ENCODE results near the gene TRIM32.

GRCh38 chr9:116687074-116687753 lies at the start of gene TRIM32:
- TF ChIP-seq CTCF (conservative IDR thresholded peaks at IDR 0.05; ENCODE audit: low read depth, low read length) (no peak), EZH2 (IDR thresholded peaks at IDR 0.05; ENCODE audit: low read length, unreplicated experiment) (no peak), EZH2phosphoT487 (IDR thresholded peaks at IDR 0.05; ENCODE audit: borderline replicate concordance, low read length) (no peak)

All from PC-3 (cell line).